ENCODE data around the gene ZCCHC2.

Gene ZCCHC2

GRCh38 chr18:62538881-62539280, 16.1 kb downstream of the ZCCHC2 start:
- no peak for DNase-seq (ENCODE audit: low spot score)

- DNase-seq (ENCODE audit: low spot score), result no peak
Observed at GRCh38 chr18:62539284-62540165, 16.7 kb downstream of the ZCCHC2 start.

DNA sequence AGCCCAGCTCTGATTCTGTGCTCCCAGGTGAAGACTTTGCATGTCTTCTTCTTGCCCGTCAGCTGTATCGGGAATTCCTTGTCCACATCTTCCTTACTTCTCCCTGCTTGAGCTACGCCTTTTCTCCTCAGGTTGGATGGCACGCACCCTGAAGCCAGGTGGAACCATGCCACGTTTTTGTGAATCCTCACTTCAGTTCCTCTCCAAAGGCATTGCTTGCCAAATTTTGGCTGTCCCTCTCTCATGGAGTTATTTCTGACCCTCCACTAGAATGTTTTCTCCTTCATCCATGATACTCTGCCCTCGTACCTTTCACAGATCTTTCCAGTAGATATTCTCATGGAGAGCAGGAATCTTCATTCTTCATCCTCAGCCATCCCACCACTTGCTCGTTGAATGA, 20.2 kb downstream of the ZCCHC2 start:
- DNase-seq (ENCODE audit: low spot score), result no peak

DNA sequence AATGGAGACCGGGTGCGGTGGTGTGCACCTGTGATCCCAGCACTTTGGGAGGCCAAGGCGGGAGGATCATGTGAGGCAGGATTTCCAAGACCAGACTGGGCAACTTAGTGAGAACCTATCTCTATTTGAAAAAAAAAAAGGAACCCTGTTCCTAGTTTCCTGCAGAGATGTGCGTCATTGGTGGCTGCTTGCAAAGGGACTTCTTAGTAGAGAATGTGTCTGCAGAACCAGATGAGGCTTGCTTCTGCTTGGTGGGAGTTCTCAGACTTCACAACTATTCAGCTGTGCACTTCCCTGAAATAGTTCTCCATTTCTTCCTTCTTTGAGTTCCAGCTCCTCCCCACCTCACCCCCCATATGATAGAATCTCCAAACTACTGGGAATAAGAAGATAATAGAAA, 22.3 kb downstream of the ZCCHC2 start:
- DNase-seq (ENCODE audit: low spot score), result no peak

- no peak for DNase-seq (ENCODE audit: low spot score)
Observed at GRCh38 chr18:62549755-62550154, 26.9 kb downstream of the ZCCHC2 start.

DNA sequence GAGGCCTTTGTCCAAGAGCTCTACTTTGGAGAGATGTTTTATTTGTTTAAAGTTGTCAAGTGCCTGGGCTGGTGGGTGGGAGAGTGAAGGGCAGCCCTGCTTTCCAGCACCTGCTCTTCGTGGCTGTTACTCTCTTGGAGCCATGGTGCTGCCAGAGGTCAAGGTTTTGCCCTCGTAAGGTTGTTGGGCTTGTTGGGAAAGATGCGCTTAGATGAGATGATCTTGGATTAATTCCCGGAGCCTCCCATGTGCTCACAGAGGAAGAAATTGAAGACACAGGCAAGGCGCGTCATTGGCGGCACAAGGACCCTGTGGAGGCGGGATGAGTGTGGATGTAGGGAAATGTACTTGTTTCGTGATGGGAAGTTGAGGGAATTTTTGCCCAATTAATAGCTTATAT, 27.9 kb downstream of the ZCCHC2 start:
- DNase-seq (ENCODE audit: low spot score), result no peak

- no peak for DNase-seq (ENCODE audit: low spot score)
Observed at GRCh38 chr18:62551972-62552513, 29.2 kb downstream of the ZCCHC2 start.

DNA sequence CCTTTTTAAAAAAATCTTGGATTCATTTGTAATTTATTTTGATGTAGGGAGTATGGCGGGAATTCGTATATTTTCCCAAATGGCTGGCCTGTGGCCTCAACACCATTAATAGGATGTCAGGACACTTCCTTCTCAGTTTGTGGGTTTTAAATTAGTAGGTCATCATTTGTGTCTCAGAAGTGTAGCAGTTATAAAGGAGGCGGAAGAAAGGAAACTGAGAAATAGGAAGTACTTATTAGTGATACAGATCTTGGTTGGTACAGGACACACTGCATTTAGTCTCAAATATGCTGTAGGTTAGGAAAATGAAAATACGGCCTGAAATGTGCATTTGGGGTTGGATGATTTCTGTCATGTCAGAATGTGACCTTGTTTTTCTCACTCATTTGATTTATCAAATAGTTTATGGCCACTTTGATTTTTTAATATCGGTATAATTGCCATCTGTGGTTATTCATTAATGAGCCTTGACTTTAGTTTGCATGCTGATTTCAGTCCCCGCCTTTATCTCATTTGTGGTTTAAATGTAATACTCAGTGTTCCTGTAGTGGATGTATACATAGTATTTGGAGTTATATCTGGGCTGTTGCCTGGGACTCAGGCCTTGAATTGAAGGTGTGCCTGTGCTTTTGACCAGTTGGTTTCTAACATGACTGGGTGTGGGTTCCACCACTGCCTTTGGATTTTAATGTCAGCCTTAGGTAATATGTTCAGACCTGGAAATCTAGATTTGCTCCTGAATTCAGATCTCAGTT, 31.4 kb downstream of the ZCCHC2 start:
- no peak for DNase-seq (ENCODE audit: low spot score)

- no peak for DNase-seq (ENCODE audit: low spot score)
Observed at GRCh38 chr18:62555135-62555534, 32.3 kb downstream of the ZCCHC2 start.

DNA sequence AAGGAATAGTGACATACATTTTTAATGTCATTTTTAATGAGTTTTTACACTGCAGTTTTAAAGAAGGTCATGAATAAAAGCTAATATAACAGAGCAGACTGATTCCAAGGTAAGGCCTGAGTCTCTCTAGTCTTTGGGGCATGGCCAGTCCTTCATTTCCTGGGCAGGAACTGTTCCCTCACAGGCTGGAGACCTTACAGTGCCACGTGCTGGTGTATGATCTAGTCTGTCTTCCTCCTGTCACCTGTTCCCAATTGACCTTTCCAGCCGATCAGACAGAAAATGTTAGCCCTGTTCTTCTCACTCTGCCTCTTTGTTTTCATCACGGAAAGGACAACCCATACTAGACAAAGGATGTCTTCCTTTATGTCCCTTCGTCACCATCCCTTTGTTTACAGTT, 33.6 kb downstream of the ZCCHC2 start:
- DNase-seq (ENCODE audit: low spot score), result no peak

GRCh38 chr18:62558015-62558663, 35.3 kb downstream of the ZCCHC2 start:
- no peak for DNase-seq (ENCODE audit: low spot score)

GRCh38 chr18:62564044-62564443, 41.2 kb downstream of the ZCCHC2 start:
- no peak for DNase-seq (ENCODE audit: low spot score)

DNA sequence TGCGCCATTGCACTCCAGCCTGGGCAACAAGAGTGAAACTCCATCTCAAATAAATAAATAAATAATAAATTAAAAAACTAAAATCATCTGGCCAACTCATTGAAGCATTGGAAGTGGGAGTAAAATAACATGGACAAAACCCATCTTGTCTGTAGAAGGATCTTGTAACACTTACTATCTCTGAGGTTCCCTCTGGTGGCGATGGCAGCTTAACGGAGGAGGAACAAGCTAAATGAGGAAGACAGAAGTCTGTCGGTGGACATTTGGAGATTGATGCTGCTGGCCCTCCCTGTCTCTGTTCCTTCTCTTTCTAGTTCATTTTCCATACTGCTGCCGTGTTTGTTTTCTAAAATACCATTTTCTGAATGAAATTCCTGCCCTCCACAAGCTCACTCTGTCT, 43.4 kb downstream of the ZCCHC2 start:
- peak; percentile 39 for DNase-seq (ENCODE audit: low spot score)

GRCh38 chr18:62566818-62567217, 44.0 kb downstream of the ZCCHC2 start:
- no peak for DNase-seq (ENCODE audit: low spot score)

- no peak for DNase-seq (ENCODE audit: low spot score)
Observed at GRCh38 chr18:62569081-62569655, 46.3 kb downstream of the ZCCHC2 start.

- DNase-seq (ENCODE audit: low spot score), result no peak
Observed at GRCh38 chr18:62571037-62571436, 48.2 kb downstream of the ZCCHC2 start.

DNA sequence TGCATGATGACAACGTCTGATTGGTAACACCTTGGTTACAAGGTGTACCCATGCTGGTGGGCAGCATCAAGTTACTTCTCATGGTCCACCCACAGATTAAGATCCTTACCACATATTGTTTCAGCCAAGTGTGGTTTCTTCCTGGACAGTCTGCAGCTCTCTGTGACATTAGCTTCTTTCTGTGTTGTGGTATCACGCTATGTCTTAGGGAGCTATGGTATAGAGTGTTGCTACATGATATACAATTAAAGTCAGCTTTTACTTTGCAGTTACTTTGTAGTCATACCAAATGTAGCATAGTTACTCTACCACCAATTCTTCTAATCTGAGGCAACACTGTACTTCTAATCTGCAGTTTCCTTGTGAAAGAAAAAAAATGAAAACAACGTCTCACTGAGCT, 48.8 kb downstream of the ZCCHC2 start:
- no peak for DNase-seq (ENCODE audit: low spot score)

GRCh38 chr18:62572456-62572855, 49.6 kb downstream of the ZCCHC2 start:
- no peak for DNase-seq (ENCODE audit: low spot score)

DNA sequence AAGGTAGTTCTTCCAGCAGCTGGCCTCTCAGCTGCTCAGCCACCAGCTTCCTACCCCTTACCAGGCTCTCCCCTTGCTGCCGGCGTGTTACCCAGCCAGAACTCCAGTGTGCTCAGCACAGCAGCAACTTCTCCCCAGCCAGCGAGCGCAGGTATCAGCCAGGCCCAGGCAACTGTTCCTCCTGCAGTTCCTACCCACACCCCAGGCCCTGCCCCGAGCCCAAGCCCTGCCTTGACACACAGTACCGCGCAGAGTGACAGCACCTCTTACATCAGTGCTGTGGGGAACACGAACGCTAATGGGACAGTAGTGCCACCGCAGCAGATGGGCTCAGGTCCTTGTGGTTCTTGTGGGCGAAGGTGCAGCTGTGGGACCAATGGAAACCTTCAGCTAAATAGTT, 52.0 kb downstream of the ZCCHC2 start:
- no peak for DNase-seq (ENCODE audit: low spot score)

GRCh38 chr18:62576271-62576670, 53.4 kb downstream of the ZCCHC2 start:
- no peak for DNase-seq (ENCODE audit: low spot score)

GRCh38 chr18:62576845-62577512, 54.2 kb downstream of the ZCCHC2 start:
- DNase-seq (ENCODE audit: low spot score), result no peak

GRCh38 chr18:62577765-62578164, 54.9 kb downstream of the ZCCHC2 start:
- no peak for DNase-seq (ENCODE audit: low spot score)

Data from cerebellar cortex (tissue), 1 donor.